ENCODE results near the gene CTNND2. TPM values are rescaled to one million over a fixed set of nuclear protein-coding genes. Genes with fewer than 3 reads are reported as not detected.
A peak's percentile ranks its signal among the peaks of the same experiment; 100 is the strongest.

CTNND2 gene
- total RNA-seq, 1 experiment from 2014 or later = not detected

- no peak for DNase-seq (ENCODE audit: low read depth)
Measured at GRCh38 chr5:11777096-11777495, 127.2 kb downstream of the CTNND2 start.

GRCh38 chr5:11770310-11770709 is 133.9 kb downstream of the CTNND2 start:
- DNase-seq (ENCODE audit: low read depth) = no peak

GRCh38 chr5:11760934-11761603 is 143.2 kb downstream of the CTNND2 start:
- DNase-seq (ENCODE audit: low read depth) = no peak

- no peak for DNase-seq (ENCODE audit: low read depth)
Measured at GRCh38 chr5:11758321-11758720, 145.9 kb downstream of the CTNND2 start.

GRCh38 chr5:11757661-11758060 is 146.6 kb downstream of the CTNND2 start:
- DNase-seq (ENCODE audit: low read depth) = no peak

GRCh38 chr5:11737010-11737409 is 167.2 kb downstream of the CTNND2 start:
- DNase-seq (ENCODE audit: low read depth) = no peak

GRCh38 chr5:11734369-11734768 is 169.9 kb downstream of the CTNND2 start:
- DNase-seq (ENCODE audit: low read depth) = no peak

- DNase-seq (ENCODE audit: low read depth) = no peak
Measured at GRCh38 chr5:11733840-11734192, 170.4 kb downstream of the CTNND2 start.

- DNase-seq (ENCODE audit: low read depth) = no peak
Measured at GRCh38 chr5:11733185-11733839, 170.9 kb downstream of the CTNND2 start.

- DNase-seq (ENCODE audit: low read depth) = no peak
Measured at GRCh38 chr5:11724940-11725339, 179.3 kb downstream of the CTNND2 start.

GRCh38 chr5:11719888-11720481 is 184.3 kb downstream of the CTNND2 start:
- peak; percentile 9 for DNase-seq (ENCODE audit: low read depth)

- DNase-seq (ENCODE audit: low read depth) = no peak
Measured at GRCh38 chr5:11715461-11716196, 188.6 kb downstream of the CTNND2 start.

GRCh38 chr5:11711932-11712331 is 192.3 kb downstream of the CTNND2 start:
- DNase-seq (ENCODE audit: low read depth) = no peak

- DNase-seq (ENCODE audit: low read depth) = no peak
Measured at GRCh38 chr5:11709021-11709420, 195.2 kb downstream of the CTNND2 start.

- DNase-seq (ENCODE audit: low read depth) = no peak
Measured at GRCh38 chr5:11704916-11705315, 199.3 kb downstream of the CTNND2 start.

GRCh38 chr5:11700391-11700790 is 203.9 kb downstream of the CTNND2 start:
- no peak for DNase-seq (ENCODE audit: low read depth)

- no peak for DNase-seq (ENCODE audit: low read depth)
Measured at GRCh38 chr5:11692636-11693035, 211.6 kb downstream of the CTNND2 start.

GRCh38 chr5:11687498-11687897 is 216.7 kb downstream of the CTNND2 start:
- DNase-seq (ENCODE audit: low read depth) = no peak

GRCh38 chr5:11684607-11685006 is 219.6 kb downstream of the CTNND2 start:
- DNase-seq (ENCODE audit: low read depth) = no peak

GRCh38 chr5:11683666-11684065 is 220.6 kb downstream of the CTNND2 start:
- DNase-seq (ENCODE audit: low read depth) = no peak

- DNase-seq (ENCODE audit: low read depth) = no peak
Measured at GRCh38 chr5:11681796-11682195, 222.4 kb downstream of the CTNND2 start.

- no peak for DNase-seq (ENCODE audit: low read depth)
Measured at GRCh38 chr5:11679676-11680075, 224.6 kb downstream of the CTNND2 start.

- DNase-seq (ENCODE audit: low read depth) = no peak
Measured at GRCh38 chr5:11675184-11675583, 229.1 kb downstream of the CTNND2 start.

Measured in RPMI7951 (cell line).